ENCODE results near the gene FAM151A.
A peak's percentile ranks its signal among the peaks of the same experiment; 100 is the strongest.

FAM151A gene

DNA sequence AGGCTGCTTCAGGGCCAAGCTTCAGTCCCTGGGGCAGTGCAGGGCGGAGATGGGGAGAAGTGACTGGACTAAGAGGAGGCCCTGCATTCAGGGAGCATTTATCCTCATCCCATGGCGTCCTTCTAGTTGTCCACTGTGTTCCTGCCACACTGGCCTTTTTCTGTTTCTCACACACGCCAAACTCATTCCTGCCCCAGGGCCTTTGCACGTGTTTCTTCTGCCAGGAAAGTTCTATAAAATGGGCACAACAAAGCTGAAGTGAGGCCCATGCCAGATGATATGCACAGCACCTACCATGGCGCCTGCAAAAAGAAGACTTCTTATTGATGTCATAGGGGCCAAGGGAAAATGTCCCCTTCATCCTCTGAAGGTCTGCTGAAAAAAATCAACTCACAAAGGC is 42.5 kb upstream of the FAM151A start:
- Histone ChIP-seq H3K27ac (no peak overlapping the region), H3K4me3 (ENCODE audit: low read depth in 1 of 2, low read length in 1 of 2) (no peak overlapping the region), H3K9me3 (no peaks in the 10 kb centered on the region), H3K36me3 (no peaks in the 10 kb centered on the region), H3K4me1 (ENCODE audit: control insufficient read depth in 1 of 2, insufficient read depth in 1 of 2, low read depth in 1 of 2, low read length in 1 of 2) (no peaks in the 10 kb centered on the region), H3K27me3 (no peaks in the 10 kb centered on the region)
- no peak for TF ChIP-seq CTCF (IDR thresholded peaks at IDR 0.05)

DNA sequence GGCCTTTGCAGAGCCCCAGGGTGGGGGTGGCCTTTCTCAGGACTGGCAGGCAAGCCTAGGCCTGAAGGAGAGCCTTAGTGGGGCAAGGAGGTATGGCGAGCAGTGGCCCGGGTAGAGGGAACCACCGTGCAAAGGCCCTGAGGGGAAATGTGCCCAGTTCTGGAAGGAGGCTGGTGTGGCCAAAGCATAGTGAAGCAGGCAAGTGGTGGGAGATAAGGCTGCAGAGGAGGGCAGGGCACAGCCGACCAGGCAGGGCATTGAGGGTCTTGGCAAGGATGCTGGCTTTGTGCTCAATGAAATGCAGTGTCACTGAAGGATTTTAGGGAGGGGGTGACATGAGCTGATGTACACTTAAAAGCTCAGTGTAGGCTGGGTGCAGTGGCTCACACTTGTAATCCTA is 41.0 kb upstream of the FAM151A start:
- Histone ChIP-seq H3K27me3 (no peaks in the 10 kb centered on the region), H3K4me3 (ENCODE audit: low read depth in 1 of 2, low read length in 1 of 2) (no peak overlapping the region), H3K9me3 (no peaks in the 10 kb centered on the region), H3K27ac (no peak overlapping the region), H3K4me1 (ENCODE audit: control insufficient read depth in 1 of 2, insufficient read depth in 1 of 2, low read depth in 1 of 2, low read length in 1 of 2) (no peaks in the 10 kb centered on the region), H3K36me3 (no peaks in the 10 kb centered on the region)
- no peak for TF ChIP-seq CTCF (IDR thresholded peaks at IDR 0.05)

- Histone ChIP-seq H3K9me3 (no peaks in the 10 kb centered on the region), H3K4me3 (ENCODE audit: low read depth in 1 of 2, low read length in 1 of 2) (no peak overlapping the region), H3K27ac (no peak overlapping the region), H3K4me1 (ENCODE audit: control insufficient read depth in 1 of 2, insufficient read depth in 1 of 2, low read depth in 1 of 2, low read length in 1 of 2) (no peaks in the 10 kb centered on the region), H3K36me3 (no peaks in the 10 kb centered on the region), H3K27me3 (no peaks in the 10 kb centered on the region)
- TF ChIP-seq CTCF (IDR thresholded peaks at IDR 0.05) = no peak
These were observed 40.4 kb upstream of the FAM151A start for GRCh38 chr1:54663725-54664124.

DNA sequence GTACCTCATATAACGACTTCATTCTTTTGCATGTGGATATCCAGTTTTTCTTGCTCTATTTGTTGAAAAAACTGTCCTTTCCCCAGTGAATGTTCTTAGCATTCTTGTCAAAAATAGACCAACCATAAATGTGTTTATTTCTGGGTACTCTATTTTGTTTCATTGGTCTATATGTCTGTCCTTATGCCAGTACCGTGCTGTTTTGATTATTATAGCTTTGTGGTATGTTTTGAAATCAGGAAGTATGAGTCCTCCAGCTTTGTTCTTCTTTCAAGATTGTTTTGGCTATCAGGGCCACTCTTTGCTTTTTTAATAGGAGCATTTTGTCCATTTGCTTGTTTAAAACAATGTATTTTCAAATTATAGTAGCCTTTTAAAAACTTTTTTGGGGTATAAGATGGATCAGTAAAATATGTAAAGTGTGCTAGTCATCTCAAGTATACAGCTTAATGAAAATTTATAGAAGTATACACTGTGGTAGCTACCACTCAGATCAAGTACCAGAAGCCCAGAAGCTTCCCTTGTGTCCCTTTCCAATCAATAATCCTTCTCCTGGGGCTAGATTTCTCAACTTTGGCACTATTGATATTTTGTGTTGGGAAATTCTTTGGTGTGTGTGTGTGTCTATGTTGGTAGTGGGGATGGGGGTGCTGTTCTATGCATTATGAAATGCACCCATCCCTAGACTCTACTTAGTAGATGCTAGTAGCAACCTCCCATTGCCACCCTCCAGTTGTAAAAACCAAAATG is 35.0 kb upstream of the FAM151A start:
- no peaks in the 10 kb centered on the region for H3K27me3 ChIP-seq
- no peaks in the 10 kb centered on the region for H3K4me1 ChIP-seq (ENCODE audit: control insufficient read depth in 1 of 2, insufficient read depth in 1 of 2, low read depth in 1 of 2, low read length in 1 of 2)
- TF ChIP-seq CTCF (IDR thresholded peaks at IDR 0.05) = no peak
- H3K27ac ChIP-seq = no peak overlapping the region
- no peaks in the 10 kb centered on the region for H3K9me3 ChIP-seq
- no peak overlapping the region for H3K4me3 ChIP-seq (ENCODE audit: low read depth in 1 of 2, low read length in 1 of 2)
- H3K36me3 ChIP-seq = no peaks in the 10 kb centered on the region

DNA sequence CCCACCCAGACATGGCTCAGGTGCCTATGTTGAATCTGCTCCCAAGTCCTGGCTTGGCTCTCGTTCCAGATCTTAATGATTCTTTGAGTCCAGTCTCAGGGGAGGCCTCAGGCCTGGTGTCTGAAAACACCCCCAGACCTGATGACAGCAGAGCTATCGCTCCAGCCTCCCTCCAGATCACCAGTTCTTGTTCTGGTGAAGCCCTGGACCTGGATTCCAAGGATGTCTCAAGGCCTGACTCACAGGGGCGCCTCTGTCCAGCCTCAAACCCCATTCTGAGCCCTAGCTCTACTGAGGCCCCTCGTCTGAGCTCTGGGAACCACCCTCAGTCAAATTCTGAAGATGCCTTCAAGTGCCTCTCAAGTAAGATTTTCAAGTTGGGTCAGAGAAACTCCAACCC is 29.7 kb upstream of the FAM151A start:
- H3K27ac ChIP-seq = peak overlapping the region; percentile 77
- H3K4me3 ChIP-seq (ENCODE audit: low read depth in 1 of 2, low read length in 1 of 2) = no peak overlapping the region
- no peaks in the 10 kb centered on the region for H3K27me3 ChIP-seq
- no peaks in the 10 kb centered on the region for H3K36me3 ChIP-seq
- TF ChIP-seq CTCF (IDR thresholded peaks at IDR 0.05) = no peak
- H3K4me1 ChIP-seq (ENCODE audit: control insufficient read depth in 1 of 2, insufficient read depth in 1 of 2, low read depth in 1 of 2, low read length in 1 of 2) = peaks cover 20 to 23% of the 10 kb centered on the region in 2 experiments
- H3K9me3 ChIP-seq = no peaks in the 10 kb centered on the region
